GM18502 (cell line): ENCODE data around the gene PCBP1.
"Not testable (repeated sequence)": the region's sequence is repeated elsewhere in the genome, so short reads cannot be mapped to it uniquely, and the experiment has no call there.

Experiments used
- ATAC-seq: cut with Tn5 transposase; IDR thresholded peaks from one replicate; pipeline ENCODE4 v1.9.1; 2021; ENCODE audit warnings: mild to moderate bottlenecking; ENCODE audit not compliant: unreplicated experiment, poor library complexity

The PCBP1 gene

DNA sequence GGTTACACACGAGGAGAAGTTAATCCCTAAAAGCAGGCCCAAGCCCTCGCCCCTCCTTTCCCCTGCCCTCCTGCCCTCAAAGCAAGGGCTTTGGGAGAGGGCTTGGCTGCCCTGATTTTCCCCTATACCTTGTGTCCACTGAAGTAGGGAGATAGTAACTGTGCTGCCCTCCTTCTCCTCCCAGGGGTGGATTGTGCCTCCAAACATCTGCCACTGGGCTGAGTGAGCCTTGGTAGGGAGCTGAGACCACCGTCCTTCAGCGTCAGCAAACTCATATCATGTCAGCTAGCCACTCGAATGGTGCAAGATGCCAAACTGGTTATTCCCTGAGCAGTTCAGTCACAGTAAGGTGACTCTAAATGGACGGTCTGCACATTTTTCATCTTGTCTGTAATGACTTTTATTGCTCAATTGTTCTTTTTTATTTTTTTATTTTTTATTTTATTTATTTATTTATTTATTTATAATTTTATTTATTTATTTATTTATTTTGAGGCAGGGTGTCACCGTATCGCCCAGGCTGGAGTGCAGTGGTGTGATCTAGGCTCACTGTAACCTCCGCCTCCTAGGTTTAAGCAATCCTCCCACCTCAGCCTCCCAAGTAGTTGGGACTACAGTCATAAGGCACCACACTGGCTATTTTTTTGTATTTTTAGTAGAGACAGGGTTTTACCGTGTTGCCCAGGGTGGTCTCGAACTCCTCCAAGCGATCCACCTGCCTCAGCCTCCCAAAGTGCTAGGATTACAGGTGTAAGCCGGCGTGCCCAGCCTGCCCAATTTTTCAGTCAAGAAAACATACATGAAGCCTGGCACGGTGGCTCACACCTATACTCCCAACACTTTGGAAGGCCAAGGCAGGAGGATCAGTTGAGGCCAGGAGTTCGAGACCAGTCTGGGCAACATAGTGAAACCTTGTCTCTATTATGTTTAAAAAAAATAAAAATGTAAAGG, 8.7 kb downstream of the PCBP1 start:
- no peak for ATAC-seq

DNA sequence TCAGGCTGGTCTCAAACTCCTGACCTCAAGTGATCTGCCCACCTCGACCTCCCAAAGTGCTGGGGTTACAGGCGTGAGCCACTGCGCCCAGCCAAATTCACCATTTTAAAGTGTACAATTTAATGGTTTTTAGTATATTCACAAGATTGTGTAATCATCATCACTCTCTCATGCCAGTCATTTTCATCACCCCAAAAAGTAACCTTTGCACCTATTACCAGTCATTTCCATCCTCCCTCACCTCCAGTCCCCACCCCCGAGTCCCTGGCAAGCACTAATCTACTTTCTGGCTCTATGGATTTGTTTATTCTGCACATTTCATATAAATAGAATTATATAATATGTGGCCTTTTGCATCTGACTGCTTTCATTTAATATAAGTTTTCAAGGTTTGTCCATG, 10.8 kb downstream of the PCBP1 start:
- no peak for ATAC-seq

DNA sequence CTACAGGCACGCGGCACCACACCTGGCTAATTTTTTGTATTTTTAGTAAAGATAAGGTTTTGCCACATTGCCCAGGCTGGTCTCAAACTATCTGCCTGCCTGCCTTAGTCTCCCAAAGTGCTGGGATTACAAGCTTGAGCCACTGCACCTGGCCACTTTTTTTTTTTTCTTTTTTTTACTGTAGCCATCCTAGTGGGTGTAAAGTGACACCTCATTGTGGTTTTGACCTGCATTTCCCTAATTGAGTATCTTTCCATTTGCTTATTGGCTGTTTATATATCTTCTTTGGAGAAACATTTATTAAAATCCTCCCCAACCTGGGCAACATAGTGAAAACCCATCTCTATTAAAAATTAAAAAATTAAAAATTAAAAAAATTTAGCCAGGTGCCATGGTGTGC, 12.0 kb downstream of the PCBP1 start:
- no peak for ATAC-seq

DNA sequence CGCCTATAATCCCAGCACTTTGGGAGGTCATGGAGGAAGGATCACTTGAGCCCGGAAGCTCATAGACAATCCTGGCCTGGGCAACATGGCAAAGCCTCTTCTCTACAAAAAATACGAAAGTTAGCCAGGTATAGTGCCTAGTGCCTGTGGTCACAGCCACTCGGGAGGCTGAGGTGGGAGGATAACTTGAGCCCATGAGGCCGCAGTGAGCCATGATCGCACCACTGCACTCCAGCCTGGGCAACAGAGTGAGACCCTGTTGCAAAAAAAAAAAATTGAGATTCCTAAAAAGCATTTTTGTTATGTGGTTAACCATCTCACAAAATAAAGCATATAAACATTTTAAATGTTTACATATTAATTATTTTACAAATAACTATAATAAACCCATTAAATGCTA, 13.9 kb downstream of the PCBP1 start:
- ATAC-seq: no peak

- not testable (repeated sequence) for ATAC-seq
These were observed 14.4 kb downstream of the PCBP1 start for GRCh38 chr2:70101686-70102085.

GRCh38 chr2:70102323-70102905, 15.1 kb downstream of the PCBP1 start:
- not testable (repeated sequence) for ATAC-seq

DNA sequence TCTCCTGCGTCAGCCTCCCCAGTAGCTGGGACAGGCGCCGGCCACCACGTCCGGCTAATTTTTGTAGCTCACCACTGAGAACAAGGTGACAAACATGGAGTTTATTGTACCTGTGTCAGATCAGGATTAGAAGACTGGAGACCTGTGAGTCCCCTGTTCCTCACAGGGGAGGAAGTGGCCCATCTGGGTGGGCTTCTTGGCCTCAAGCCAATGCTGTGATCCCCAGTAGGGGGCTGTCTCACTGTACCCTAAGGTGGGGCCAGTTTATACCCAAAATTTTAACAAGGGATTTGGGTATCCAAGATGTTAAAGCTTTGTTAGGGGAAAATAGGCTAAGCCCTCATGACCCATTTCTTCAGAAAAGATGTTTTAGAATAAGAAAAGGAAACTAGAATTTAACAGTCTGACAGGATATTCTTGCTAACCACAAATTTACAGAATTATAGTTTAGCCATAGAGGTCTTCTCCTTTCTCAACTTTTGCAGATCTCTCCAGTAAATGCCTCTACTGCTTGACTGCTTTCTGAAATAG, 16.3 kb downstream of the PCBP1 start:
- no peak for ATAC-seq

- ATAC-seq: no peak
These were observed 17.2 kb downstream of the PCBP1 start for GRCh38 chr2:70104231-70105111.

GRCh38 chr2:70106138-70106537, 18.9 kb downstream of the PCBP1 start:
- ATAC-seq: not testable (repeated sequence)

- not testable (repeated sequence) for ATAC-seq
These were observed 23.1 kb downstream of the PCBP1 start for GRCh38 chr2:70110397-70110796.

DNA sequence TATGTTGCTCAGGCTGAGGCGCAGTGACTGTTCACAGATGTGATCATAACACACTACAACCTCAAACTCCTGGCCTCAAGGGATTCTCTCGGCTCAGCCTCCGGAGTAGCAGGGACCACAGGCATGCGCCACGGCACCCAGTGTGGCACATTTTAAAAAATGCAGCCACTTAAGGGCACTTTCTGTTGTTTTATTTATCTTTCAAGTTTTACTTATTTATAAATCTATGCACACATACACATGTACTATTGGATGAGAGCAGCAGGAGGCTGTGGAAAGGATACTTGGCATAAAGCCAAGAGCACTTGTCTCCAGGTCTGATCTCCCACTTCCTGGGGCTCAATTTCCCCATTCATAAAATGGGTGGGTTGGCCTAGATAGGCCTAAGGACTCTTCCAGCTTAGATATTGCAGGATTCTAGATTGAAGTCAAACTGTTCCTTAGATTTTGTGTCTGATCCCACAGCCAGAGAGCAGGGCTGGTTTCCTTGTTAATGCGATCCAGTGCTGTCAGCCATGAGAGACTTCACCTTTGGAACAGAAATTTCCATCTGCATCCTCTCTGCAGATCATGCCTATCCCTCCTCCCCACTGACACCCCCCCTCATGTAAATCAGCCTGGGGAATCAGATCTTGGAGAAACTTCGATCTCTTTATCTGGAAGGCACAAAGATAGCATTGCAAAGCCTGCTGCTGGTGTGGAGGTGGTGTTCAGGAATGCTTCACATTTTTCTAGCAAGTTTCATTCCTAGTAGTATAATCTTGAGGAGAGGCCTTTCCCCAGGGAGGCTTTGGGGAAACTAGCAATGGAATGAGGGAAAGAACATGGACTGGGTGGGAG, 24.7 kb downstream of the PCBP1 start:
- ATAC-seq: no peak

DNA sequence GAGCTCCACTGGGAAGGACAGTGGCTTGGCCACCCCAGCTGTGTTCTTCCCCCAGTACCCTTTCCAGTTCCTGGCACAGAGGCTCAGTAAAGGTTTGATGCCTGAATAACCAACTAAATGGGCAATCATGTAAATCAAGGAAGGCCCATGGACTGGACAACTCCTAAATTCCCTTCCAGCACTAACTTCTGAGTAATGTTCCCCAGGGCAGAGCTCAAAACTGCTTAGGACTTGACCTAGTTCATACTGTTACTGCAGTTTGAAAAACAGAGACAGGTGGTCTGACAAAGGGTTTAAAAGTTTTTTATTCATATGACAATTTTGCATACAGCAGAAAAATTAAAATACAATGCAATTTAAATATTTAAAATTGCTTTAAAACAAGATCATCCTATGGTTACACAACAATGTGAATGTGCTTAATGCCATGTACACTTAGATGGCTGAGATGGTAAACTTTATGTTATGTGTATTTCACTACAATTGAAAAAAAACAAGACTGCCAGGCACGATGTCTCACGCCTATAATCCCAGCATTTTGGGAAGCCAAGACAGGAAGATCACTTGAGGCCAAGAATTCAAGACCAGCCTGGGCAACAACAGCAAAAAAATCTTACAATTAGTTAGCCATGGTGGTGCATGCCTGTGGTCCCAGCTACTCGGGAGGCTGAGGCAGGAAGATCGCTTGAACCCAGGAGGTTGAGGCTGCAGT, 26.2 kb downstream of the PCBP1 start:
- ATAC-seq: no peak

- ATAC-seq: peak; percentile 67
These were observed 28.6 kb downstream of the PCBP1 start for GRCh38 chr2:70115646-70116442.

- no peak for ATAC-seq
These were observed 29.8 kb downstream of the PCBP1 start for GRCh38 chr2:70116936-70117552.

DNA sequence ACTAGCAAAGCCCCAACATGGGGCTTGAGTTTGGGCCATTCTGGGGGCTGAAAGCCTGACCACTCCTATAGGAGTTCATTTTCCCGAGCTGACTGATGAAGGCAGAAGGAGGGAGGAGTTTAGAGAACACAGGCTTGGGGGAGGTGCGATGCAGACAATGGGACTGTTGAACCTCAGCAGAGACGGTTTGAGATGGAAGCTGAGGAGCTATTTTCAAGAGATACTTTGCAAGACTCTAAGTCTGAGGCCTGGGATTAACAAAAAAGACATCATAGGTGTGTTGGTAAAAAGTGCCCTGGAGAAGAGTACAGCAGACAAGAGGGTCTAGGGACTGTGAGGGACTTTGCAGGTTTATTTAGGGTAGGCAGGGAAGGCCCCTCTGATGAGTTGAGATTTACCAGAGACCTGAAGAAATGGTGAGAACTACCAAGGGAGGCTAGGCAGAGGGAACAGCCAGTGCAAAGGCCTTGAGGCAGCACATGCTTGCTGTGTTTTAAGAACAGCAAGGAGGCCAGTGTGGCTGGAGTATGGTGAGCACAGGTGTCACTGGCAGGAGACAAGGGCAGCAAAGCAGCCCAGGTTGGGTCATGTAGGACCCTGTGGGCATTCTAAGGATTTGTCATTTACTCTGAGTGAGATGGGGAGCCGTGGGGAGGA, 31.6 kb downstream of the PCBP1 start:
- no peak for ATAC-seq

GRCh38 chr2:70121627-70122372, 34.5 kb downstream of the PCBP1 start:
- peak; percentile 3 for ATAC-seq

DNA sequence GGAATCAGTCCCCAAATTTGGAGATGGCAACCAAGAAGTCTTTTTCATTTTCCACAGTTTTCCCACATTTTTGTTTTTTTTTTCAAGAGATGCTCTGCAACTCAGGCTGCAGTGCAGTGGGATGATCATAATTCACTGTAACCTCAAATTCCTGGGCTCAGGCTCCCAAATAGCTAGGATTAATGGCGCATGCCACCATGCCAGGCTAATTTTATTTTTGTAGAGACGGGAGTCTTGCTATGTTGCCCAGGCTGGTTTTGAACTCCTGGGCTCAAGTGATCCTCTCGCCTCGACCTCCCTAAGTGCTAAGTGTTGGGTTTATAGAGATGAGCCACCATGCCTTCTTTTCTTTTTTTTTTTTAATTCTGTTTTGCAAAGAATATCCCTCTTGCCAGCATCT, 35.2 kb downstream of the PCBP1 start:
- ATAC-seq: no peak
